DMS53 treated with DMSO at 0.1 percent for 48 hours (cell line): ENCODE results near the gene CMSS1.

Source experiments
- DNase-seq: peaks from one replicate; lab custom pipeline; 2025; ENCODE audit not compliant: unreplicated experiment; lab: John Stamatoyannopoulos, UW

CMSS1 gene

DNA sequence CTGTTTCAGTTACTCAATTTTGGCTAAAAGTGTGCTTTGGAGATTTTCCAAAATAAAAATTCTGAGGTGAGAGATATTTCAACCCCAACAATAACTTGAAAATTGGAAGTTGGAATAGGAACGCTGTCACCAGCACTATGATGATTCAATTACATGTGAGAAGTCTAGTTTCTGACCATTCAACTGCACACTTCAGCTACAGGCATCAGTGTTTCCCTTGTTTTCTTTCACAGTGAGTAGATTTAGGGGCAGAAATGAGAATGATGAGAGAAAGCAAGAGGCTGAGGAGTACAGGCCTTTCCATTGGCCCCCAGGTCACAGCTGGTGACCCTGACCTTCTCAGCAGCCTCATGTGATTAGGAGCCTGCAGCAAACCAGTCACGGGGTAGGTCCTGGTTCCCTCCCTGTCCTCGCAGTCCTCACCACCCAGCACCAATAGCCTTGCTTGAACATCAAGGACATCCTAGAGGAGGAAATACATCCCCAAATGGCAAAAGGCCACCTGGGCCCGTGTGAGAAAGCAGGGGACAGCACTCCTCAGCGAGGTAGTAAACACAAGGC lies 306.6 kb downstream of the CMSS1 start:
- no peak for DNase-seq

DNA sequence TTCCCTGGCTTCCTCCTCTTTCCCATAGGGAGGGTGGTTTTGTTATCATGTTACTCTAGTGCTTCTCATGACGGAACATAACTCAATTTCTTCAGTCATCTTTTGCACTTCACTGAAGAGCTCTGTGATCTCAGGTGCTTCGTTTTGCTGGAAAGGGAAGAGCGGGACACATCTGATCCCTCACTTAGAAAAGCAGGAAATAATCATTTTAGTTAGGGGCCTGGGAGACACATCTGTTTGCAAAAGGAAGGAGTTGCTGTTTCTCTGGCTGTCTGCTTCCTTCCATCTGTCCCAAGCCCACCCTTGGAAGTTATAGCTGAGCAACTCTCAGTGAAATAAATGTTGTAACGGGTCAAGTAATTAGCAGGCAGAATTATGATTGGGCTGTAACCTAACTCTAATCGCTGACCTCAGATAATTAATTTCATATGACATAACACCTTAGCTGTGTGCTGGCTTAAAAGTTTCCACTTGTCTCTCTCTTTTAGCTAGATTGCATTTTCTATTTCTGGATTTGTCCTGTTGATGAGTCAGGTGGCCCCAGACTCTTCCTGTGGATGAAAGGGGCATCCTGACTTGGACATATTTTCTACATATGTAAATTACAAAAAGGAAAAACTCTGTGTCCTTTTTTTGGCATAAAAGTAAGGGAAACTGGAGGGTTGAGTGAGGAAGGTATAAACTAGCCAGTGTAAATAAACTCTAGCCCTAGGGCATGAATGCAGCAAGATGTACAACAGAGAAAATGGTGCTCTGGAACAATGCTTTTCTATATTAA lies 307.7 kb downstream of the CMSS1 start:
- no peak for DNase-seq

DNA sequence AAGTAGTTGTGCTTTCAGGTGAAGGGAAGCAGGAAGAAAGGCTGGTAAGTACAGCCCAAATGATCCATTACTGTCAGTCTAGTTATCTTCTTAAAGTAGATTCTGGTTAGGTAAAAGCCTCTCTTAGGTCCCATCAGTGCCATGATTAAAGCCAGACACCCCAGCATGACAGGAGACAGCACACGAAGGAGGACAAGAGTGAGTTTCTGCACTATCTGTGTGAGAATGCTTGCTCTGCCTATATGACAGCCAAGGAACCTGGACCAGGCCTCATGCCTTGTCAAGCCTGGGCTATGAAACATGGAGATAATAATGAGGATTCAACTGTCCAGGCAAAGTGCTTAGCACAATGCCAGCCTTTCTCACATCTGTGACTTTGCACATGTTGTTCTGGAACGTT lies 310.1 kb downstream of the CMSS1 start:
- no peak for DNase-seq

DNA sequence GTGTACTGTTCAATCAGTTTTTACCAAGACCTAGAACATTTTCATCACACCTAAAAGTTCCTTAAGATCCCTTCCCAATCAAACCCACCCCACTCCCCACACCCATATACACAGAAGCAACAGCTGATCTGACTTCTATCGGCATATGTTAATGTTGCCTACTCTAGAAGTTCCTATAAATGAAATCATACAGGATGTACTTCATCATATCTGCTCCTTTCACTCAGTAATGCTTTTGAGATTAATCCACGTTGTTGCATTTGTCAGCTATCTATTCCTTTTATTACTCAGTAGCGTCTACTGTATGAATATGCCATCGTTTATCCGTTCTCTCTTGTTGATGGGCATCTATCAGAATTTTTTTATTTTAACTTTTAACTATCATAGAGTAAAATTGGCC lies 310.9 kb downstream of the CMSS1 start:
- no peak for DNase-seq

DNA sequence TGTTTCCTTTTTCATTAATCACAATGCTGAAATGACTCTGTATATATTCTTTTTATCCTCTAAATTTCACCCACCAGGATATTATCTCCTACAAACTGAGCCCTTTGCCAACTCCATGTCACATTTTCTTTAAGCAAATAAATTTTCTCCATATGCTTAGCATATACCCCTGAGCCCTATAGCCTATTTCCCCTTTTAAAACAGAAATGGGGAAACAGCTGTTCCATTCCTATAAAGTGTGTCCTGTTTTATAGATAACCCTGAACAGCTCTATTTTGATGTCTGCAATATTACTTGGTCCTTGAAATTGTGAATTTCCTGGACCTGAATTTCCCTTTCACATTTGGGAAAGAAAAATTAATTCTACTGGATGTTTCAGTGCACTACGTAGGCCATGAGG lies 312.3 kb downstream of the CMSS1 start:
- DNase-seq: no peak

DNA sequence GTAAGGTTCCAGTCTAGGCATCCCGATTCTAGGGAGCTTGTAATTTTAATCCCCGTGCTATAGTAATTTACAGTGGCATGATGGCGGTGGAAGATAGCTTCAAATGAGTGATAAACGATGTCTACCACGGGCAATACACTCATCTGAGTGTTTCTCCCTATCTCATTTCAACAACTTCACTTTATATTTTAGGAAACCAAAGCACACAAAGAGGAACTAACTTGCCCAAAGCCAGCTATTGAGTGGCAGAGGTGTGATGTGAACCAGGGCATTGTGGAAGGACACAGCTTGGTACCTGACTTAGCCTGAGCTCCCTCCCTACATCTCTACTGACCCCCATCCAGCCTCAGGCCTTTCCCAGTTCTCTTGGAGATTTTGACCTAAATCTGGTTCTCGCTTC lies 313.6 kb downstream of the CMSS1 start:
- DNase-seq: no peak

DNA sequence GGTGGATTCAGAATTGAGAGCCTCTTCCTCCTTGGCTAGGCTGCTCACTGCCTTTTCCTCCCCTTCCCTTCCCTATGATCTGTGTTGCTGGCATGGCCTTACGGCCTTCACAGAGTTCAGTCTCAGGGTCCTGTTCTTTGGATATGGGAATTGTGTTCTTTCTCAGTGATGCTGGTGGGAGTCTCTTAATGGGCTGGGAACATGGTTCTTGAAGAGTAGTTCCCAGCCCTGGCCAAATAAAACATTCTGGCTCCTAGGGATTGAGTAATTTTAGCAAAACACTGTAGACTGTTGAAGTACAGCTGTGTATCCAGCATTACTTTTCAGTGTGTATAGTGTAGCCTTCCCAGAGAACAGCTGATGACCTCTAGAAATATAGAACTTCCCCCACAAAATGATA lies 319.3 kb downstream of the CMSS1 start:
- no peak for DNase-seq

DNA sequence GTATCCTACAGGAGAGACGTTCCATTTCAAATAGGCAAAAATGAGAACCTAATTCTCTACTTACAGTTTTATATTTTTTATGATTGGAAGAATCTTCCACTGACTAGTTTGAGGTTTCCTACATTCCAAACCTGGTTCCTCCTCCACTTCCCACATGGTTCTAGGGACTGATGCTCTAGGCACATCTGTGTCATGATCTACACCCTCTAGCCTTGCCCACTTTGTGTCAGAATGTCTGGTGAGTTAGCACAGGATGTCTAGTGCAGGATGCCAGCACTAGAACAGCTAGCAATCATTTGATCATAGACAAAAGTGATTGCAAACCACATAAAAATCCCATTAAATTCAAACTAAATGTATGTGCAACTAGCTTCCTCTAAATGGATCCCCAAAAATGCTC lies 323.3 kb downstream of the CMSS1 start:
- DNase-seq: no peak

DNA sequence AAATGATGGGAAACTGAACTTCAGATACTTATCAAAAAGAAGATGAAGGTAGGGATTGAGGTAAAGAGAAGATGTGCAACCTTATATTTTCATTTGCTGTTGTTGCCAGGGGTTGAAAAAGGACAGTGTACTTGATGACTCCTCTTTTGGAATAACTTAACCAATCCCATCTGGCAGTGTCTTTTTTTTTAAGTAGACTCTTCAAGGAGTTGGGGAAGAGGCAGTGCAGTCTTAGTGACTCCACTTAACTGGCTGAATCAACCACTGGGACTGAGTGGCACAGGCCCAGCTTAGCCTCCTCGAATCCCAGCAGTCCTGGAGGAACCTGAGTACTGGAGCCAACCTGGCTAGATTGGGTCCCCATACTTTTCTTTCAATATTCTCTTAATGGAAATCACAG lies 323.9 kb downstream of the CMSS1 start:
- no peak for DNase-seq

DNA sequence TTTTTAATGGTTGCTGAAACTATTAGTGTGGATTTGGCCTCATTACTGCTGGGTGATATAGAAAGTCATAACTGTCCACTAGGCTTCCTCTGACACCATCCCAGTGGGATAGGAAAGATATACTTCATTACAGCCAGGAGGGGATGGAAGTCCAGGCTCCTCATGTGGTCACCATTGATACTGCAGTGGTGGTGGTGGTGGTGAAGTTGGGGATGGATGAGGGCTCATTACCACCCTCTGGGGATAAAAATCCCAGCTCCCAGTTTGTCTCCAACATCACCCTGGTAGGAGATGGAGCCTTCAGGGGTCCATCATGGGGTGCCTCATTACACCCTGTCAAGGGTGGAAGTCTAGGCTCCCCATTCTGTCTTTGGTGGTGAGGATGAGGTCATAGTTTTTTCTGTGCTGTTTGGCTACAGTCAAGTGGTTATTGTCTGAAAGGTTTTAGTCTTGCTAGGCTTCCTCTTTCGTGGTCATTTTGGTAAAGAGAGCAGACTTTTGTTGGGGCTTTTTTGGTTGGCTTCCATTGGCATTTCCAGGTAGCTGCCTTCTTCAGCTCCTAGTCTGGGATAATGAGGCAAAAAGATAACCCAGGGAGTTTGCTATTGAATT lies 326.7 kb downstream of the CMSS1 start:
- no peak for DNase-seq

DNA sequence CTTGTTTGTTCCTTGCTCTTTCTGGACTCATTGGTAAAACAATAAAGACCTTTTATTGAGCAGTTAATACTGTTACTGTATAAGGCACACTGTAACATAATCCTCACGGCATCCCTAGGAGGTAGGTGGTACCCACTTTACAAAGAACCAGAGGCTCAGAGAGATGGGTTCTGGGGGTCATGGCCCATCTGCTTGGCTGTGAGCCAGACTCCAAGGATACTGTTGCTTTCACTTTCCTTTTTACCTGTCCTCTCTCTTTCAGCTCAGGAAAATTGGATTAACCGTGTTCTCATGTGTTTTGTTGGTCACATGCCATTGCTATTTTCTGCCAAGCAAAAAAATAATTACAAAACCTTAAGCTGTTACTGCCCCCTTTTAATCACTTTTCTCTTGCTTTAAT lies 331.5 kb downstream of the CMSS1 start:
- no peak for DNase-seq

DNA sequence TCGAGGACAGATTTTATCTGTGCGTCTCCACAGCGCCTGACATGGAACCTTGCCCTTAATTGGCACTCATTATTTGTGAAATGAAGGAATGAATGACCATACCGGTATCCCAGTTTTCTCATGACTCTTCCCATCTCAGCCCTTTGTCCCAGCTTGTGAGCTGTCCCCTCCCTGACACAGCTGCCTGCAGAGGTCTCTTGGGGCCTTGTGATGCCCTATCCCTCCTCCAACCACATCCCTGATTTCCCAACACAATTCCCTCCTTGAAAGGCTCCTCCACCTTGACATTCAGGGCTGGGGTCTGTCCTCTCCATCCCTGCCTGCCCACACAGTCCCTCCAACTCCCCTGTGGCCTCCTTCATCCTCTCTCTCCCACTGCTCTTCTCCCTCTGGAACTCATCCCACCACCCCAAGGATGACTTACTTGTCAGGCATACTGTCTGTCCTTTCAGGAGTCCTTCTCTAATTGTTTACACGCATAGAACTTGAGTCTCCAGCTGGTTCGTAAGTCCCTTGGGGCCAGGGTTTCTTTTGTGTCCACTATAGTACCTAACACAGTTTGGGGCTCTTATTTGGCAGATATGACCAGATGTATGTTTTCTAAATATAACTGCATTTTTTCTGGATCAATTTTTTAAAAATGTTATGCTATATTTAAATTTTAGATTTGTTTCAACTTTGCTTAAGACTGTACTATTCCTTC lies 332.2 kb downstream of the CMSS1 start:
- no peak for DNase-seq

DNA sequence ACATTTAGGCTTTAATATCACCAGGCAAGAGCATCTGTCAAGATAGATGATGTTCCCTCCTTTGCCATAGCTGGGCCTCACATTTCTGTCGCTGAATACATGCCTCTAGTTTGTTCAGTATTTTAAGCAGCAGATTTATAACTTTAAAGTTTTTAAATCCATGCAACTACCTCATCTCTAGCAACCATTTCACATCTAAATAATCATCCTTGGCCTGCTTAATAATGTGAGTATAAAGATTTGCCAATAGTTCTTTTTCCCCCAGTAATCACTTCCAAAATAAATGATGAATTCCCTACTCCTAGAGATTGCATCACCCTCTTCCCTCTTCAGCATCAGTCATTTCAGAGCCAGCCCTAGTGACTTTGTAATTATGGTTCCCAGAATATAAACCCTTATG lies 332.8 kb downstream of the CMSS1 start:
- no peak for DNase-seq

DNA sequence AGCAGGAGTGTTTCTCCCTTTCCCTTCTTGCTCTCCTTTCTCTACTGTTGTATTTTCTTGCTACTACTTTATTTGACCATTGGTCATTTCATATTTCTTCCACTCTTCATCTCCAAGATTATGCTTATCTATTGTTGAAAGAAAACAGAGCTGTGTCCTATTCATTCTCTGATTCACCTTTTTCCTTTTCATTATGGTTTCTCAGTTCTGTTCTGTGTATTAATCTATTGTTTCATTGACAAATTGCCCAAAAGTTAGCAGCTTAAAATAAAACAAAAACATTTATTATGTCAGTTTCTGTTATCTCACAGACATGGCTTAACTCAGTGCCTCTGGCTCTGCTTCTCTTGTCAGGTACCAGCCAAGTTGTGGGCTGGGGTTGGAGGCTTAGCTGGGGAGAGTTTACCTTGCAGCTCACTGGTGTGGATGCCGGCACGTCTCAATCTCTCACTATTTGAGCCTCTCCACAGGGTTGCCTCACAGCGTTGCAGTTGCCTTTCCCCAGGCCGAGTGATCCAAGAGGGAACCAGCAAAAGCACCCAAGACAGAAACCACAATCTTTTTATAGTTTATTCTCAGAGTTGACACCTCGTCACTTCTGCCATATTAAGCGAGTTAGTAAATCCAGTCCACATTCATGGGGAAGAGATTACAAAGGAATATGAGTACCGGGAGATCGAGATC lies 333.5 kb downstream of the CMSS1 start:
- DNase-seq: no peak

DNA sequence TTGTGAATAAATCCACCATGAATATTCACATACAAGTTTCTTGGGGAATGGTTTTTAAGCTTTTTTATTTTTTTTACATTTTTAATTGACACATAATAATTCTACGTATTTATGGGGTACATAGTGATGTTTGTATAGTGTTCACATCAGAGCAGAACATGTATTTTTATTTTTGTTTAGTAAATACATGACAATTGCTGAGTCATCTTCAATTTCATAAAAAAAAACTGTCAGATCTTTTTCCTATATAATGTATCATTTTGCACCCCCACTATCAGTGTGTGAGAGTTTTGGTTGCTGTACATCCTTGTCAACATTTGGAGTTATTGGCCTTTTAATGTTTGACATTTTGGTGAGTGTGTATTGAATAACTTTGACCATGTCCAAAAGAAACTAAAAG lies 336.5 kb downstream of the CMSS1 start:
- DNase-seq: no peak

DNA sequence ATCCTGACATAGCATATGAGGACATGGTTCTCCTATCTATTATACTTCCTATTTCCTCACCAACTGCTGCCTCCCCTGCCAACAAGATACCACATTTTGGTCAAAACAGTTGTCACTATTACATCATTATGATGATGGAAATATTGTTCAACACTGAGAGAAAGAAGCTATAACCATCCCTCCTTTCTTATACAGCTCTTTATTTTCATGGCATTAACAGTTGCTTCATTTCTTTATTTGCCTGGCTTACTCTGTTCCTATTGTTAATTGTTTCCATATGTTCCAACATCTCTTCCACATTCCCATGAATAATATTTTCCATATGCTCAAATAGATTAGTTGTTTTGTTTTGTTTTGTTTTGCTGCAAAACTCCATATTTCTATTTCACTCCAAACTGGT lies 337.5 kb downstream of the CMSS1 start:
- no peak for DNase-seq

DNA sequence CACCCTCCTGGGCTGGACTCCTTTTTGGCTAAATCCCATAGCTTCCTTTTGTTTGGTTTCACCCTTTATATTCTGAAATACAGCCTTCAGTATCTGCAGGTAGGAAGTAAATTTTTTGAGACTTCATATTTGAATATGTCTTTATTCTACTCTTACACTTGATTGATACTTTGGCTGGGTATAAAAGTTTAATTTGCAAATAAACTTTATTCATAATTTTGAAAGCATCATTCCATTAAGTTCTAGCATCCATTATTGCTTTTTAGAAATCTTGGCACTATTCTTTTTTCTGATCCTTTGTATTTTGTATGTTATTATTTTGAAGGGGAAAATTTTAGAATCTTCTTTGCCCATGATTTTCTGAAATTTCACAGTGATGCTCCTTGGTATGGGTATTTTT lies 337.9 kb downstream of the CMSS1 start:
- no peak for DNase-seq

DNA sequence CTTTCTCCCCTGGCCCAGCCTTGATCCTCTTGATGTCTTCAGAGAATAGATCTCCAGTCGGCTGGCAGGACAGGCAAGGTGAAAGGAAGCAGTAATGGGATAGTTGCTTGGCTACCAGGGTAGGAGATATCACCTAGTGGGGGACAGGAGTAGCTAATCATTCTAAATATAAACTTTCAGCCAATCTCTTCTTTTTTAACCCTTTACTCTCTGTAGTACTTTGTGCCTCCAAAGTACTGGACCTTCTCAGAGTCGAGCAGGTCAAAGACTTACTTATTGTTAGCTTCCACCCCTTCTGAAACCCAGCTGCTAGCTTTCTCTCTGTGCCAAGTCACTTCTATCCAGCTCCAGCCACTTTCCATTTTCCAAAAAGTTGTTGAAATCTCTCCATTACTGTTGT lies 340.0 kb downstream of the CMSS1 start:
- no peak for DNase-seq

DNA sequence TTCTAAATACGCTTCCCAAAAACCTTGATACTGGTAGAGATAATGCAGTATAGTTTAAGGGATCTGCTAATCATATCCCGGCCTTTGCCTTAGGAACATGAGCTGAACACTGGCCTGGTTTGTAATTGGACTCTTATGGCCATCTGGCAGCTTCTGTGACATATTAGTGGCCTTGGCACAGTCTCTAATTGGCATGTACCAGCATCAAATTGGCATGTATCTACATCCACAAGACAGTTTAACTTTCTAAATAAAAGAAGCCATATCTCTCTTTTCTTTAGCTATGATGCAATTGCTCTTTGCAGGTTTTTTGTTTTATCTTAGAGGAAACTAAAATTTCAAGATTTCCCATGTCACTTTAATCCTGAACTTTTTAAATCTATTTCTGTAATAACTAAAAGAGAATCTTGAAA lies 341.3 kb downstream of the CMSS1 start:
- DNase-seq: no peak

DNA sequence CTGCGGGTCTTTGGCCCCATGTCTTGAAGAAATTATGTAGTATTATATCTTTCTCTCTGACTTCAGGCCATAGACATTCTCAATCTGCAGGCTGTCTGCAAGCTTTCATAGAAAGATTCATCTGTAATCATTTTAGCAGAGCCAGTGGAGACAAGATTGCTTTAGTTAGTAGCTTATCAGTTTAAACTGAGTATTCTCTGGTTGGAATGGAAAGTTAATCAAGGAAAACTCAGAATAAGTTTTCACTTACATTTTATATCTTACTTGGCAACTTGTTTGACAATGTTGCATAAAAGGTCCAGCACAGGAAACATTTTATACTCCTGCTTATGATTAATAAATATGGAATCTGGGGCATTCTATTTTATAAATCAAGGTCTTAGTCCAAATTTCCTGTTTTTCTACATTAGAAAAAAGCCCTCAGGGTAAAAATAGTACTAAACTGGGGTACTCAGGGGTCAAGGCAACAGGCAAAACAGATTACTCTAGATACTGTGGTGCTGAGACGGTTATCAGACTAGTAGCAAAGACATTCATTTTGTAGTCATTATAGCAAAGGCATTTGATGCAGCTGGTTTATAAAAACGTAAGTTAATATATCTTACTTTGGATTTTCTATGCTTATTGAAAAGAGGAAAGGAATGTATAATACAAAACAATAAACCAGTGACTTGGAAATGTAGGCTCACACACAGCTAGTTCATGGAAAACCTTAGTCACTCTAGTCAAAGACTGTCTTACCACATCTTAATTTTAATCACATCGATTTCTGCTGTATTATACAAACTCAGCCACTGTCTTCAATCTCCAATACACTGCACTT lies 341.9 kb downstream of the CMSS1 start:
- DNase-seq: no peak

DNA sequence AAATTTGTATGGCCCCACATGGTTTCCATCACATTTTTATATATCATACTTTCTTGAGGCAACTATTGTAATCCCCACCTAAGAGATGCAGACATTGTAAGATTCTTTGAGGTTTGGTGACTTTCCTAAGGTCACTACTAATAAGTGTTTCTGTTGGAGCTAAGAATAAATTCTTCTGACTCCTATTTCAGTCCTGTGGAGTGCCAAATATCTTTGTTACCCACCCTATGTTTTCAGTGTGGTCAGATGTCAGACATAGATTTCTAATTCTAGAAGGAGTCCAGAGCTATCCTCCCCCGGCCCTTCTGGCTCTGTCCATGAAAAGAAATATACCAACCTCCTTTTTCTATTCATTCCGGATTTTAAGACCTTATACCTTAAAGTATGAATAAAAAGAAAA lies 342.9 kb downstream of the CMSS1 start:
- no peak for DNase-seq
